K562 (cell line): ENCODE data around the gene PI4K2B. TPM values are rescaled to one million over a fixed set of nuclear protein-coding genes. Genes with fewer than 3 reads are reported as not detected.

Source experiments
- ATAC-seq: fragments of 200-7000 bp; cut with Tn5 transposase; 3 replicates; pipeline ENCODE4 v1.9.1; 2020; ENCODE audit warnings: moderate library complexity
- BruUV-seq: library from RNA; stranded (reverse); fragments of 400-500 nt; replicated peaks from 2 replicates; lab custom pipeline; 2021; lab: Mats Ljungman, UMichigan
- CTCF ChIA-PET: fragments of 300-600 bp; formaldehyde crosslinking; extraction: SDS; loops from one replicate; lab custom pipeline; 2021; ENCODE audit warnings: low intra/inter-chr PET ratio; lab: Yijun Ruan, JAX
- POLR2A ChIA-PET: fragments of 300-600, 350-650 bp; sonication (Branson Sonifier 250); formaldehyde crosslinking; extraction: SDS; loops from one replicate; lab custom pipeline; 2021; ENCODE audit warnings: antibody characterized with exemption, inconsistent platforms; lab: Yijun Ruan, JAX
- DNase-seq, 4 experiments: peaks; one replicate each; pipeline versions ENCODE4 v3.0.0 to v3.0.0-alpha.2; 2011 to 2018; ENCODE audit warnings: low spot score in 3 of 4, mixed read lengths in 3 of 4; ENCODE audit errors: extremely low read depth in 1 of 4
- FAIRE-seq: peaks from 2 replicates; lab custom pipeline; 2011; peaks lifted over from hg19 to GRCh38; lab: Jason Lieb, UNC
- H2AFZ ChIP-seq: 2 replicates; pipeline ENCODE4 v1.6.0; 2011; ENCODE audit warnings: low read depth, low read length, control low read depth, inconsistent platforms
- H3K27ac ChIP-seq: fragments of 200-600 bp; 3 replicates; pipeline ENCODE4 v1.8.0; 2011; ENCODE audit warnings: low read depth, mild to moderate bottlenecking, control low read depth, inconsistent platforms, low read length, moderate library complexity, mixed read lengths; ENCODE audit errors: extremely low read depth
- H3K27me3 ChIP-seq, 2 experiments: fragments of 300-600 bp in 1 of 2; 2 replicates in 1 of 2; 3 replicates in 1 of 2; pipeline versions ENCODE4 v1.6.0 to v1.8.0; 2011; ENCODE audit warnings: inconsistent platforms in 2 of 2, low read length in 2 of 2, mild to moderate bottlenecking in 1 of 2, mixed read lengths in 1 of 2, moderate library complexity in 1 of 2; ENCODE audit not compliant: control insufficient read depth in 2 of 2, insufficient read depth in 2 of 2
- H3K36me3 ChIP-seq: fragments of 300-600 bp; 3 replicates; pipeline ENCODE4 v1.8.0; 2011; ENCODE audit warnings: mild to moderate bottlenecking, low read length, inconsistent platforms; ENCODE audit not compliant: control insufficient read depth, insufficient read depth
- H3K4me1 ChIP-seq, 2 experiments: fragments of 200-600 bp in 1 of 2; replicated peaks in 1 of 2; 2 replicates in 1 of 2; 3 replicates in 1 of 2; pipeline versions ENCODE4 v1.5.1 to v1.8.0; 2011; ENCODE audit warnings: inconsistent platforms in 2 of 2, low read length in 2 of 2, mild to moderate bottlenecking in 1 of 2, mixed read lengths in 1 of 2, moderate library complexity in 1 of 2; ENCODE audit not compliant: control insufficient read depth in 2 of 2, insufficient read depth in 2 of 2
- H3K4me2 ChIP-seq: 2 replicates; pipeline ENCODE4 v1.6.1; 2011; ENCODE audit warnings: low read length, control low read depth, inconsistent platforms, mixed read lengths; ENCODE audit not compliant: insufficient read depth
- H3K4me3 ChIP-seq: fragments of 200-600 bp; sonication (generic), shearing (Covaris generic); 2 replicates; pipeline ENCODE4 v1.5.1; 2016; ENCODE audit warnings: control low read depth, inconsistent platforms
- H3K79me2 ChIP-seq: fragments of 200-600 bp; 3 replicates; pipeline ENCODE4 v1.8.0; 2011; ENCODE audit warnings: low read length, inconsistent platforms; ENCODE audit not compliant: control insufficient read depth, insufficient read depth
- H3K9ac ChIP-seq, 2 experiments: 2 replicates each; pipeline versions ENCODE4 v1.6.0 to v1.6.1; 2011; ENCODE audit warnings: low read depth in 2 of 2, low read length in 2 of 2, control low read depth in 1 of 2, inconsistent platforms in 1 of 2, mild to moderate bottlenecking in 1 of 2, mixed read lengths in 1 of 2; ENCODE audit not compliant: insufficient read depth in 1 of 2
- H3K9me1 ChIP-seq: one replicate; pipeline ENCODE4 v1.6.0; 2011; ENCODE audit warnings: inconsistent platforms, mild to moderate bottlenecking, low read length, moderate library complexity; ENCODE audit not compliant: control insufficient read depth, insufficient read depth
- H3K9me3 ChIP-seq: replicated peaks from 2 replicates; pipeline ENCODE4 v1.5.1; 2011; ENCODE audit warnings: low read depth, low read length, inconsistent platforms; ENCODE audit not compliant: control insufficient read depth, insufficient read depth
- H4K20me1 ChIP-seq: replicated peaks from 2 replicates; pipeline ENCODE4 v1.6.1; 2011; ENCODE audit warnings: low read length, inconsistent platforms, mixed read lengths; ENCODE audit not compliant: control insufficient read depth, insufficient read depth
- HDGF ChIP-seq: fragments of 450-650 bp; IDR thresholded peaks from 2 replicates; pipeline ENCODE4 v1.6.1; 2016
- ZNF121 ChIP-seq: sonication (generic); formaldehyde crosslinking; conservative IDR thresholded peaks from 2 replicates; pipeline ENCODE4 v1.8.0; 2022; ENCODE audit warnings: missing genetic modification reagents
- ZNF133 ChIP-seq: fragments of 250-450 bp; sonication (Bioruptor Pico); IDR thresholded peaks from 2 replicates; pipeline ENCODE4 v1.4.0; 2020; ENCODE audit warnings: mild to moderate bottlenecking
- ZNF41 ChIP-seq: fragments of 250-450 bp; sonication (Bioruptor Pico); conservative IDR thresholded peaks from 2 replicates; pipeline ENCODE4 v1.4.0; 2020; ENCODE audit warnings: mild to moderate bottlenecking
- WGBS: fragments of 100-300 bp; shearing (Covaris generic); methylation state at CpG from one replicate; pipeline ENCODE4 v1.1.6; 2016; ENCODE audit warnings: low coverage, mixed read lengths; ENCODE audit not compliant: insufficient coverage; ENCODE audit errors: missing lambda C conversion rate; 5-methylcytosine and 5-hydroxymethylcytosine counted together
- in situ Hi-C: fragments of 300-500 bp; cut with MboI; formaldehyde crosslinking; loops from 4 replicates; pipeline ENCODE4 v1.15.0; 2018; ENCODE audit warnings: inconsistent platforms, mixed read lengths
- intact Hi-C: fragments of 100-400 bp; cut with micrococcal nuclease; formaldehyde crosslinking; loops from 2 replicates; pipeline ENCODE4 v1.14.2; 2022
- polyA plus RNA-seq, 8 experiments: library from polyadenylated mRNA; depleted of rRNA in 4 of 8; stranded (reverse) in 5 of 8; unstranded in 3 of 8; fragments of >200 nt; fragmentation: Nextera tagmentation in 2 of 8; fragmentation: Illumina TruSeq in 1 of 8; extraction: Ambion mirVana in 2 of 8; extraction: Trizol in 1 of 8; gene quantifications; 2 replicates each; pipeline versions ENCODE4 v1.2.1 to v1.2.3, GENCODE V29; 2011 to 2014; ENCODE audit warnings: inconsistent platforms in 1 of 8, missing spikeins in 1 of 8
- total RNA-seq, 7 experiments: library from RNA; depleted of rRNA in 6 of 7; stranded (reverse); fragments of >200 nt in 6 of 7; fragmentation: Illumina TruSeq in 2 of 7; extraction: Trizol in 2 of 7; gene quantifications; 2 replicates each; pipeline versions ENCODE4 v1.2.1 to v1.2.3, GENCODE V29; 2011 to 2021; ENCODE audit warnings: low replicate concordance in 1 of 7
- TF ChIP-seq, protein P1 (sequence below): fragments of 250-450 bp; sonication (Bioruptor Pico); IDR thresholded peaks from 2 replicates; pipeline ENCODE4 v1.5.0; 2022; ENCODE audit warnings: mild to moderate bottlenecking

PI4K2B gene
- total and polyA plus RNA-seq, 9 of the 15 experiments (the other 6 are each of a cell fraction or from before 2014, with no cell fraction given), result 4.5 to 21.4 (median 16.5) TPM

DNA sequence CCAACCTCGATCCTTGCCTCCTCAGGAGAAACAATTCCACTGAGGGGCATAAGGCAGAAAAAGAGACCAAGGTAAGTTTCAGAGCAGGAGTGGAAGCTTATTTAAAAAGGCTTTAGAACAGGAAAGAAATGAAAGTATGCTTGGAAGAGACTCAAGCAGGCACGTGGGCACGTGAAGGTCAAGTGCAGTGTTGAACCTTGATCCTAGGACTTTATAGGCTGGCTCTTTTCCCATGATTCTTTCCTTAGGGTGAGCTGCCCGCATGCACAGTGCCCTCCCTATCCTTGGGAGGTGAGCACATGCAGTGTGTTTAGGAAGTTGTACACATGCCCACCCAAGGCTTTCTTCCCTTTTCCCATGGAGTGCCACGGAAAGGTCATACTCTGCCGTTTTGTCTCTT lies 4.0 kb upstream of the PI4K2B start:
- CTCF ChIA-PET, result no interaction called here
- no TSS peak for BruUV-seq
- H2AFZ ChIP-seq, result no peak overlapping the region

DNA sequence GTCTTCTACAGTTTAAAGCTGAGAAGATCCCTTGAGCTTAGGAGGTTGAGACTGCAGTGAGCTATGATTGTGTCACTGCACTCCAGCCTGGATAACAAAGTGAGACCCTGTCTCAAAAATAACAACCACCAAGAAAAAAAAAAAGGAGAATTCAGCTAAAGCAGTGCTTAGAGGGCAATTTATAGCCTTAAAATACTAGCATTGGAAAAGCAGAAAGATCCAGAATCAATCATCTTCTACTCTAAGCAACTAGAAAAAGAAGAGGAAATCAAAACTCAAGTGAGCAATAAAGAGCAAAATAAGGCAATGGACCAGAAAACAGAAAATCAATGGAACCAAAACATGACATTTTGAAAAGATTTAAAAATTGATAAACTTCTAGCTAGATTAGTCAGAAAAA lies 639 bp upstream of the PI4K2B start:
- Histone ChIP-seq H3K27me3 (no peaks in the 10 kb centered on the region), H3K4me2 (peak overlapping the region; percentile 75), H3K79me2 (peaks cover 47% of the 10 kb centered on the region), H3K4me1 (peaks cover 7 to 12% of the 10 kb centered on the region in 2 experiments; a peak in 4 of 5 replicates), H3K4me3 (peak overlapping the region; percentile 93), H3K36me3 (peaks cover 7% of the 10 kb centered on the region; the same call in 2 of the 3 replicates), H3K9ac (peak overlapping the region in 1 of 2 experiments; percentile 57; a peak in 3 of 4 replicates), H2AFZ (peak overlapping the region; percentile 98), H3K27ac (peak overlapping the region; percentile 61; the same call in 2 of the 3 replicates), H3K9me1 (no peaks in the 10 kb centered on the region), H3K9me3 (no peaks in the 10 kb centered on the region; the same call in 1 of the 2 replicates), H4K20me1 (0 out of 2 replicates have a peak, but pooled peaks cover 3% of the 10 kb centered on the region)
- ChIA-PET CTCF (no interaction called here), POLR2A (interaction anchor here (0.5 to 1.6 kb wide), 3 partner anchors 9 to 274 kb away, joined by 3 to 5 read pairs (median 5); no protein-coding TSS in a partner anchor)
- BruUV-seq, result TSS peak; percentile 69
- intact Hi-C loops, result loop anchor here (5.0 kb wide), 1 partner anchor 51 kb away; no protein-coding TSS in a partner anchor
- FAIRE-seq (no peak), DNase-seq (no peak), ATAC-seq (no peak)
- TF ChIP-seq HDGF (peak; percentile 68; the same call in 1 of the 2 replicates), ZNF121 (no peak), ZNF133 (CRISPR knock-in tag) (no peak)
- TF ChIP-seq, protein P1, sequence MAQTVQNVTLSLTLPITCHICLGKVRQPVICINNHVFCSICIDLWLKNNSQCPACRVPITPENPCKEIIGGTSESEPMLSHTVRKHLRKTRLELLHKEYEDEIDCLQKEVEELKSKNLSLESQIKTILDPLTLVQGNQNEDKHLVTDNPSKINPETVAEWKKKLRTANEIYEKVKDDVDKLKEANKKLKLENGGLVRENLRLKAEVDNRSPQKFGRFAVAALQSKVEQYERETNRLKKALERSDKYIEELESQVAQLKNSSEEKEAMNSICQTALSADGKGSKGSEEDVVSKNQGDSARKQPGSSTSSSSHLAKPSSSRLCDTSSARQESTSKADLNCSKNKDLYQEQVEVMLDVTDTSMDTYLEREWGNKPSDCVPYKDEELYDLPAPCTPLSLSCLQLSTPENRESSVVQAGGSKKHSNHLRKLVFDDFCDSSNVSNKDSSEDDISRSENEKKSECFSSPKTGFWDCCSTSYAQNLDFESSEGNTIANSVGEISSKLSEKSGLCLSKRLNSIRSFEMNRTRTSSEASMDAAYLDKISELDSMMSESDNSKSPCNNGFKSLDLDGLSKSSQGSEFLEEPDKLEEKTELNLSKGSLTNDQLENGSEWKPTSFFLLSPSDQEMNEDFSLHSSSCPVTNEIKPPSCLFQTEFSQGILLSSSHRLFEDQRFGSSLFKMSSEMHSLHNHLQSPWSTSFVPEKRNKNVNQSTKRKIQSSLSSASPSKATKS (CRISPR knock-in tag), result no peak
- in situ Hi-C loops, result no loop called here

More for the DNA sequence above, 4.0 kb upstream of the PI4K2B start:
- no peak for TF ChIP-seq ZNF41 (CRISPR knock-in tag)
- no peak overlapping the region for H3K9ac ChIP-seq
- H3K4me3 ChIP-seq, result no peak overlapping the region
- DNase-seq (no peak), FAIRE-seq (no peak), ATAC-seq (no peak)
- 25% methylated on average over 6 of the region's 6 CpGs for WGBS
- H4K20me1 ChIP-seq, result no peaks in the 10 kb centered on the region
- H3K79me2 ChIP-seq, result peaks cover 14% of the 10 kb centered on the region
- in situ Hi-C loops (no loop called here), intact Hi-C loops (loop anchor here (5.0 kb wide), 1 partner anchor 48 kb away; no protein-coding TSS in a partner anchor)
- H3K9me1 ChIP-seq, result no peaks in the 10 kb centered on the region
- no peaks in the 10 kb centered on the region for H3K36me3 ChIP-seq
- POLR2A ChIA-PET, result no interaction called here
- H3K4me1 ChIP-seq, result peaks cover 4 to 7% of the 10 kb centered on the region in 2 experiments; a peak in 2 of 5 replicates
- H3K27me3 ChIP-seq, result no peaks in the 10 kb centered on the region
- no peaks in the 10 kb centered on the region for H3K9me3 ChIP-seq
- no peak overlapping the region for H3K4me2 ChIP-seq
- H3K27ac ChIP-seq, result no peak overlapping the region
